HepG2 (cell line): ENCODE data around the gene ENTHD1. TPM values are rescaled to one million over a fixed set of nuclear protein-coding genes. Genes with fewer than 3 reads are reported as not detected.

ENCODE experiments used
- ATAC-seq: fragments of 200-7000 bp; cut with Tn5 transposase; 3 replicates; pipeline ENCODE4 v1.9.1; 2020; ENCODE audit warnings: mild to moderate bottlenecking, moderate library complexity
- BruUV-seq: library from RNA; stranded (reverse); fragments of 400-500 nt; replicated peaks from 2 replicates; lab custom pipeline; 2021; lab: Mats Ljungman, UMichigan
- CTCF ChIA-PET: fragments of 300-600 bp; formaldehyde crosslinking; extraction: SDS; loops from one replicate; lab custom pipeline; 2021; ENCODE audit warnings: low total read pairs, inconsistent platforms, low intra/inter-chr PET ratio; lab: Yijun Ruan, JAX
- POLR2A ChIA-PET: fragments of 350-600 bp; sonication (Branson Sonifier 250); formaldehyde crosslinking; loops from one replicate; lab custom pipeline; 2020; ENCODE audit warnings: antibody characterized with exemption, inconsistent platforms; lab: Yijun Ruan, JAX
- DNase-seq: peaks from one replicate; pipeline ENCODE4 v3.0.0-alpha.2; 2015; ENCODE audit warnings: low spot score
- FAIRE-seq: peaks from 3 replicates; lab custom pipeline; 2011; peaks lifted over from hg19 to GRCh38; lab: Jason Lieb, UNC
- H2AFZ ChIP-seq: one replicate; pipeline ENCODE4 v1.6.1; 2011; ENCODE audit warnings: low read length, inconsistent platforms
- H3K27ac ChIP-seq: fragments of 300-600 bp; 3 replicates; pipeline ENCODE4 v1.8.0; 2011; ENCODE audit warnings: mixed run types, mild to moderate bottlenecking, mixed read lengths, low read length, inconsistent platforms; ENCODE audit not compliant: insufficient read depth; ENCODE audit errors: extremely low read length
- H3K27me3 ChIP-seq, 2 experiments: fragments of 200-600 bp in 1 of 2; 2 replicates in 1 of 2; 3 replicates in 1 of 2; pipeline versions ENCODE4 v1.6.0 to v1.8.0; 2011; ENCODE audit warnings: low read length in 2 of 2, mild to moderate bottlenecking in 2 of 2, moderate library complexity in 2 of 2, inconsistent platforms in 1 of 2; ENCODE audit not compliant: insufficient read depth in 2 of 2, control insufficient read depth in 1 of 2
- H3K36me3 ChIP-seq, 2 experiments: fragments of 200-600 bp in 1 of 2; replicated peaks in 1 of 2; 2 replicates in 1 of 2; 3 replicates in 1 of 2; pipeline versions ENCODE4 v1.5.1 to v1.8.0; 2011; ENCODE audit warnings: low read length in 2 of 2, inconsistent platforms in 1 of 2; ENCODE audit not compliant: insufficient read depth in 2 of 2, control insufficient read depth in 1 of 2
- H3K4me1 ChIP-seq: 2 replicates; pipeline ENCODE4 v1.5.1; 2012; ENCODE audit warnings: low read length, inconsistent platforms; ENCODE audit not compliant: insufficient read depth
- H3K4me2 ChIP-seq: 2 replicates; pipeline ENCODE4 v1.6.0; 2011; ENCODE audit warnings: low read depth, low read length, inconsistent platforms
- H3K4me3 ChIP-seq, 3 experiments: fragments of 200-600 bp in 1 of 3; sonication (generic), shearing (Covaris generic) in 1 of 3; replicated peaks in 1 of 3; 2 replicates each; pipeline ENCODE4 v1.5.1; 2011 to 2016; ENCODE audit warnings: low read length in 3 of 3, inconsistent platforms in 2 of 3, low read depth in 2 of 3, mild to moderate bottlenecking in 2 of 3, control low read depth in 1 of 3, mixed read lengths in 1 of 3; ENCODE audit not compliant: insufficient read depth in 1 of 3
- H3K79me2 ChIP-seq: one replicate; pipeline ENCODE4 v1.6.1; 2011; ENCODE audit warnings: low read length, inconsistent platforms; ENCODE audit not compliant: insufficient read depth
- H3K9ac ChIP-seq: 2 replicates; pipeline ENCODE4 v1.6.0; 2011; ENCODE audit warnings: mild to moderate bottlenecking, low read depth, low read length, inconsistent platforms; ENCODE audit not compliant: insufficient read depth
- H3K9me3 ChIP-seq: 2 replicates; pipeline ENCODE4 v1.5.1; 2012; ENCODE audit warnings: mild to moderate bottlenecking, low read length
- H4K20me1 ChIP-seq: 2 replicates; pipeline ENCODE4 v1.6.0; 2011; ENCODE audit warnings: inconsistent platforms, mild to moderate bottlenecking, low read length, moderate library complexity; ENCODE audit not compliant: insufficient read depth
- ARNTL ChIP-seq: sonication (generic); formaldehyde crosslinking; IDR thresholded peaks from 2 replicates; pipeline ENCODE4 v1.4.0; 2020; ENCODE audit warnings: mild to moderate bottlenecking, missing genetic modification reagents
- BCL6 ChIP-seq: IDR thresholded peaks from 2 replicates; pipeline ENCODE4 v1.6.1; 2016; ENCODE audit warnings: missing genetic modification reagents, missing compliant biosample characterization
- CHD2 ChIP-seq: IDR thresholded peaks from 2 replicates; pipeline ENCODE4 v1.6.1; 2011; ENCODE audit warnings: low read depth, low read length, improper control_type of control experiment
- KDM5B ChIP-seq: sonication (generic); formaldehyde crosslinking; IDR thresholded peaks from 2 replicates; pipeline ENCODE4 v1.4.0; 2020; ENCODE audit warnings: missing genetic modification reagents, mild to moderate bottlenecking, borderline replicate concordance
- MEF2D ChIP-seq: sonication (generic); formaldehyde crosslinking; IDR thresholded peaks from 2 replicates; pipeline ENCODE4 v1.5.1; 2020; ENCODE audit warnings: mild to moderate bottlenecking, missing genetic modification reagents
- NFE2 ChIP-seq: sonication (generic); formaldehyde crosslinking; IDR thresholded peaks from 2 replicates; pipeline ENCODE4 v1.4.0; 2020; ENCODE audit warnings: missing genetic modification reagents
- NR1H2 ChIP-seq: sonication (generic); formaldehyde crosslinking; IDR thresholded peaks from 2 replicates; pipeline ENCODE4 v1.8.1; 2022; ENCODE audit warnings: low read depth, missing genetic modification reagents, borderline replicate concordance
- RBAK ChIP-seq: sonication (generic); formaldehyde crosslinking; IDR thresholded peaks from 2 replicates; pipeline ENCODE4 v1.5.1; 2020; ENCODE audit warnings: mild to moderate bottlenecking, missing genetic modification reagents
- SMAD9 ChIP-seq: sonication (generic); formaldehyde crosslinking; IDR thresholded peaks from 2 replicates; pipeline ENCODE4 v1.5.1; 2020; ENCODE audit warnings: mild to moderate bottlenecking, missing genetic modification reagents
- SRSF1 ChIP-seq: fragments of 200-400 bp; formaldehyde crosslinking; optimal IDR thresholded peaks from 2 replicates; pipeline ENCODE3; 2017; ENCODE audit warnings: mild to moderate bottlenecking, low read depth, low read length, moderate library complexity
- TOPORS ChIP-seq: sonication (generic); formaldehyde crosslinking; IDR thresholded peaks from 2 replicates; pipeline ENCODE4 v1.8.0; 2023; ENCODE audit warnings: mild to moderate bottlenecking, missing genetic modification reagents
- TSC22D2 ChIP-seq: sonication (generic); formaldehyde crosslinking; IDR thresholded peaks from 2 replicates; pipeline ENCODE4 v1.5.1; 2020; ENCODE audit warnings: missing genetic modification reagents, mild to moderate bottlenecking, borderline replicate concordance
- U2AF2 ChIP-seq: fragments of 200-400 bp; formaldehyde crosslinking; IDR thresholded peaks from 2 replicates; pipeline ENCODE4 v1.6.1; 2017; ENCODE audit warnings: low read depth, mild to moderate bottlenecking, low read length
- ZNF160 ChIP-seq: sonication (generic); formaldehyde crosslinking; IDR thresholded peaks from 2 replicates; pipeline ENCODE4 v1.8.0; 2022; ENCODE audit warnings: mild to moderate bottlenecking, inconsistent platforms, missing genetic modification reagents
- ZNF224 ChIP-seq: sonication (generic); formaldehyde crosslinking; IDR thresholded peaks from 2 replicates; pipeline ENCODE4 v1.5.0; 2020; ENCODE audit warnings: mild to moderate bottlenecking, missing genetic modification reagents
- ZNF326 ChIP-seq: sonication (generic); formaldehyde crosslinking; IDR thresholded peaks from 2 replicates; pipeline ENCODE4 v1.4.0; 2020; ENCODE audit warnings: missing genetic modification reagents, borderline replicate concordance
- ZNF414 ChIP-seq: sonication (generic); formaldehyde crosslinking; IDR thresholded peaks from 2 replicates; pipeline ENCODE4 v1.5.0; 2020; ENCODE audit warnings: missing genetic modification reagents
- ZNF441 ChIP-seq: sonication (generic); formaldehyde crosslinking; IDR thresholded peaks from 2 replicates; pipeline ENCODE4 v1.7.0; 2021; ENCODE audit warnings: missing genetic modification reagents, borderline replicate concordance
- ZNF557 ChIP-seq: sonication (generic); formaldehyde crosslinking; IDR thresholded peaks from 2 replicates; pipeline ENCODE4 v1.4.0; 2020; ENCODE audit warnings: missing genetic modification reagents
- ZNF562 ChIP-seq: sonication (generic); formaldehyde crosslinking; IDR thresholded peaks from 2 replicates; pipeline ENCODE4 v1.8.0; 2022; ENCODE audit warnings: missing genetic modification reagents, borderline replicate concordance
- WGBS: methylation state at CpG from one replicate; pipeline ENCODE4 v1.1.6; 2017; ENCODE audit warnings: low lambda C conversion rate; 5-methylcytosine and 5-hydroxymethylcytosine counted together
- in situ Hi-C: cut with HindIII; loops from 2 replicates; pipeline ENCODE4 v1.10.0; 2017; ENCODE audit warnings: low pct_unique_long_range_greater_than_20kb; ENCODE audit not compliant: extremely low pct_ligation_motif_present
- intact Hi-C: fragments of 100-400 bp; cut with micrococcal nuclease; formaldehyde crosslinking; loops from one replicate; pipeline ENCODE4 v1.10.0; 2022; ENCODE audit not compliant: unreplicated experiment
- polyA plus RNA-seq, 8 experiments: library from polyadenylated mRNA; depleted of rRNA in 3 of 8; stranded (reverse) in 7 of 8; unstranded in 1 of 8; fragments of >200 nt; fragmentation: Illumina TruSeq in 4 of 8; extraction: Trizol in 4 of 8; gene quantifications; 2 replicates each; pipeline versions ENCODE4 v1.2.1 to v1.2.3, GENCODE V29; 2011 to 2016; ENCODE audit warnings: low read depth in 4 of 8, missing spikeins in 1 of 8, mixed read lengths in 1 of 8; ENCODE audit not compliant: insufficient read depth in 1 of 8
- total RNA-seq, 5 experiments: library from RNA; depleted of rRNA; stranded (reverse); fragments of >200 nt; fragmentation: Illumina TruSeq; extraction: Trizol; gene quantifications; 2 replicates each; pipeline ENCODE4 v1.2.3, GENCODE V29; 2016; ENCODE audit warnings: low read depth in 1 of 5

The ENTHD1 gene
- total and polyA plus RNA-seq, 2 of the 13 experiments (the other 11 are each of a cell fraction or from before 2014, with no cell fraction given): not detected

GRCh38 chr22:39933741-39934140 is 40.2 kb upstream of the ENTHD1 start:
- no peaks in the 10 kb centered on the region for H3K4me1 ChIP-seq
- FAIRE-seq: no peak
- H3K4me3 ChIP-seq: no peak overlapping the region
- TF ChIP-seq MEF2D (CRISPR knock-in tag): no peak
- TF ChIP-seq ZNF562 (CRISPR knock-in tag): no peak
- TF ChIP-seq ZNF414 (CRISPR knock-in tag): no peak
- TF ChIP-seq ZNF557 (CRISPR knock-in tag): no peak
- TF ChIP-seq SRSF1: no peak
- TF ChIP-seq TOPORS (CRISPR knock-in tag): no peak
- no peak for TF ChIP-seq TSC22D2 (CRISPR knock-in tag)
- no peak for TF ChIP-seq NFE2
- TF ChIP-seq RBAK (CRISPR knock-in tag): no peak
- TF ChIP-seq ZNF160: no peak
- no peak for TF ChIP-seq SMAD9 (CRISPR knock-in tag)
- TF ChIP-seq KDM5B (CRISPR knock-in tag): no peak
- no peak for TF ChIP-seq CHD2
- no peak for TF ChIP-seq ARNTL (CRISPR knock-in tag)
- TF ChIP-seq ZNF326 (CRISPR knock-in tag): no peak
- TF ChIP-seq ZNF441: no peak
- no peak for TF ChIP-seq ZNF224
- TF ChIP-seq BCL6 (CRISPR knock-in tag): no peak
- no peak for TF ChIP-seq NR1H2
- TF ChIP-seq U2AF2: no peak
- no peak overlapping the region for H2AFZ ChIP-seq
- ChIA-PET CTCF (interaction anchor here (1.4 kb wide), 1 partner anchor 91 kb away, joined by 5 read pairs; no protein-coding TSS in a partner anchor), POLR2A (no interaction called here)
- H3K36me3 ChIP-seq: no peaks in the 10 kb centered on the region
- peaks cover 0 to 30% of the 10 kb centered on the region in 2 experiments; a peak in 3 of 5 replicates for H3K27me3 ChIP-seq
- ATAC-seq: no peak
- no peaks in the 10 kb centered on the region for H3K9me3 ChIP-seq
- WGBS: 48% methylated on average over 8 of the region's 8 CpGs
- H3K9ac ChIP-seq: no peak overlapping the region
- DNase-seq: no peak
- intact Hi-C loops: loop anchor here (2.0 kb wide), 1 partner anchor 91 kb away; no protein-coding TSS in a partner anchor
- H4K20me1 ChIP-seq: no peaks in the 10 kb centered on the region
- H3K4me2 ChIP-seq: no peak overlapping the region
- no peak overlapping the region for H3K27ac ChIP-seq
- no TSS peak for BruUV-seq
- H3K79me2 ChIP-seq: no peaks in the 10 kb centered on the region
- in situ Hi-C loops: no loop called here
